SJSA1 (cell line): Measurements from ENCODE around the gene CIDEB. TPM values are rescaled to one million over a fixed set of nuclear protein-coding genes. Genes with fewer than 3 reads are reported as not detected.
A peak's percentile ranks its signal among the peaks of the same experiment; 100 is the strongest.

Experiments used
- DNase-seq, 2 experiments: peaks; one replicate each; pipeline ENCODE4 v3.0.0-alpha.2; 2015 to 2020; ENCODE audit warnings: low spot score in 2 of 2, low read depth in 1 of 2
- H3K27ac ChIP-seq: fragments of 250-450 bp; sonication (Bioruptor Pico); 2 replicates; pipeline ENCODE4 v1.5.1; 2020; ENCODE audit warnings: mild to moderate bottlenecking, moderate library complexity
- H3K27me3 ChIP-seq: fragments of 250-450 bp; sonication (Bioruptor Pico); replicated peaks from 2 replicates; pipeline ENCODE4 v1.5.1; 2020; ENCODE audit warnings: mild to moderate bottlenecking, moderate library complexity
- H3K36me3 ChIP-seq: fragments of 250-450 bp; sonication (Bioruptor Pico); 2 replicates; pipeline ENCODE4 v1.5.1; 2020; ENCODE audit warnings: mild to moderate bottlenecking
- H3K4me1 ChIP-seq: fragments of 250-450 bp; sonication (Bioruptor Pico); replicated peaks from 2 replicates; pipeline ENCODE4 v1.6.1; 2021; ENCODE audit warnings: mild to moderate bottlenecking
- H3K4me3 ChIP-seq: fragments of 250-450 bp; sonication (Bioruptor Pico); 2 replicates; pipeline ENCODE4 v1.5.1; 2020; ENCODE audit warnings: mild to moderate bottlenecking
- H3K9me3 ChIP-seq: fragments of 250-450 bp; sonication (Bioruptor Pico); replicated peaks from 2 replicates; pipeline ENCODE4 v1.5.1; 2020; ENCODE audit warnings: mild to moderate bottlenecking
- total RNA-seq: library from RNA; depleted of rRNA; stranded (reverse); fragments of >200 nt; shearing (Covaris generic); gene quantifications from 2 replicates; pipeline ENCODE4 v1.2.3, GENCODE V29; 2014

The CIDEB gene
- total RNA-seq, 1 experiment from 2014 or later, result not detected

- Histone ChIP-seq H3K36me3 (peaks cover 20% of the 10 kb centered on the region), H3K27ac (no peak overlapping the region), H3K4me3 (no peak overlapping the region), H3K9me3 (no peaks in the 10 kb centered on the region), H3K4me1 (peaks cover 13% of the 10 kb centered on the region), H3K27me3 (no peaks in the 10 kb centered on the region)
- DNase-seq, result no peak
These were observed 5.1 kb upstream of the CIDEB start for GRCh38 chr14:24312736-24313507.

- H3K4me3 ChIP-seq, result no peak overlapping the region
- H3K27me3 ChIP-seq, result no peaks in the 10 kb centered on the region
- H3K4me1 ChIP-seq, result peaks cover 7% of the 10 kb centered on the region
- H3K9me3 ChIP-seq, result no peaks in the 10 kb centered on the region
- DNase-seq, result no peak
- no peak overlapping the region for H3K27ac ChIP-seq
- H3K36me3 ChIP-seq, result peaks cover 20% of the 10 kb centered on the region
These were observed 4.2 kb upstream of the CIDEB start for GRCh38 chr14:24311837-24312615.

DNA sequence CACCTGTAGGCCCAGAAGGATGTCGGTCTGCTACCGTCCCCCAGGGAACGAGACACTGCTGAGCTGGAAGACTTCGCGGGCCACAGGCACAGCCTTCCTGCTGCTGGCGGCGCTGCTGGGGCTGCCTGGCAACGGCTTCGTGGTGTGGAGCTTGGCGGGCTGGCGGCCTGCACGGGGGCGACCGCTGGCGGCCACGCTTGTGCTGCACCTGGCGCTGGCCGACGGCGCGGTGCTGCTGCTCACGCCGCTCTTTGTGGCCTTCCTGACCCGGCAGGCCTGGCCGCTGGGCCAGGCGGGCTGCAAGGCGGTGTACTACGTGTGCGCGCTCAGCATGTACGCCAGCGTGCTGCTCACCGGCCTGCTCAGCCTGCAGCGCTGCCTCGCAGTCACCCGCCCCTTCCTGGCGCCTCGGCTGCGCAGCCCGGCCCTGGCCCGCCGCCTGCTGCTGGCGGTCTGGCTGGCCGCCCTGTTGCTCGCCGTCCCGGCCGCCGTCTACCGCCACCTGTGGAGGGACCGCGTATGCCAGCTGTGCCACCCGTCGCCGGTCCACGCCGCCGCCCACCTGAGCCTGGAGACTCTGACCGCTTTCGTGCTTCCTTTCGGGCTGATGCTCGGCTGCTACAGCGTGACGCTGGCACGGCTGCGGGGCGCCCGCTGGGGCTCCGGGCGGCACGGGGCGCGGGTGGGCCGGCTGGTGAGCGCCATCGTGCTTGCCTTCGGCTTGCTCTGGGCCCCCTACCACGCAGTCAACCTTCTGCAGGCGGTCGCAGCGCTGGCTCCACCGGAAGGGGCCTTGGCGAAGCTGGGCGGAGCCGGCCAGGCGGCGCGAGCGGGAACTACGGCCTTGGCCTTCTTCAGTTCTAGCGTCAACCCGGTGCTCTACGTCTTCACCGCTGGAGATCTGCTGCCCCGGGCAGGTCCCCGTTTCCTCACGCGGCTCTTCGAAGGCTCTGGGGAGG lies 3.1 kb upstream of the CIDEB start, which contains the start of gene LTB4R:
Gene LTB4R, plus strand, starts transcription at position 857 of the 959 bp plus-strand sequence. CDS start 4,150 bp downstream, outside the sequence.
- DNase-seq, result no peak

DNA sequence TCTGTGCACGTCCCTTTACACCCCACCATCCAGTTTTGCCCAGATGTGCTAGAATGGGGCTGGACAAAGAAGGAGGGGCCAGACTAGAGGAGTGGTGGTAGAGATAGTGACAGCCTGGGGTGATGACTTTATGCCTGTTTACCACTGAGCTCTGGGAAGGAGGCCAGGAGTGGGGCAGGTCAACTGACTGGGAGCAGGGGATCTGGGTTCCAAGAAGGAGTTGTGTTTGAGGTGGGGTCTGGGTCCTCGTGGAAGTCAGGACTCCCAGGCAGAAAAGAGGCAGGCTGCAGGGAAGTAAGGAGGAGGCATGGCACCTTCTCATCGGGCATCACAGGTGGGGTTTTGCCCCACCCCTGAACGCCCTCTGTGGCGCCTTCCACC lies 2.5 kb upstream of the CIDEB start:
- no peak overlapping the region for H3K27ac ChIP-seq
- H3K4me1 ChIP-seq, result no peaks in the 10 kb centered on the region
- no peaks in the 10 kb centered on the region for H3K9me3 ChIP-seq
- no peak for DNase-seq
- H3K4me3 ChIP-seq, result no peak overlapping the region
- H3K27me3 ChIP-seq, result no peaks in the 10 kb centered on the region
- H3K36me3 ChIP-seq, result peaks cover 31% of the 10 kb centered on the region

More for the DNA sequence above, 3.1 kb upstream of the CIDEB start, which contains the start of gene LTB4R:
- peaks cover 25% of the 10 kb centered on the region for H3K36me3 ChIP-seq
- H3K27ac ChIP-seq, result no peak within 1 kb of the TSS
- no peak within 1 kb of the TSS for H3K4me3 ChIP-seq
- H3K4me1 ChIP-seq, result no peaks in the 10 kb centered on the region; the same call in 1 of the 2 replicates
- no peaks in the 10 kb centered on the region for H3K27me3 ChIP-seq
- H3K9me3 ChIP-seq, result no peaks in the 10 kb centered on the region

DNA sequence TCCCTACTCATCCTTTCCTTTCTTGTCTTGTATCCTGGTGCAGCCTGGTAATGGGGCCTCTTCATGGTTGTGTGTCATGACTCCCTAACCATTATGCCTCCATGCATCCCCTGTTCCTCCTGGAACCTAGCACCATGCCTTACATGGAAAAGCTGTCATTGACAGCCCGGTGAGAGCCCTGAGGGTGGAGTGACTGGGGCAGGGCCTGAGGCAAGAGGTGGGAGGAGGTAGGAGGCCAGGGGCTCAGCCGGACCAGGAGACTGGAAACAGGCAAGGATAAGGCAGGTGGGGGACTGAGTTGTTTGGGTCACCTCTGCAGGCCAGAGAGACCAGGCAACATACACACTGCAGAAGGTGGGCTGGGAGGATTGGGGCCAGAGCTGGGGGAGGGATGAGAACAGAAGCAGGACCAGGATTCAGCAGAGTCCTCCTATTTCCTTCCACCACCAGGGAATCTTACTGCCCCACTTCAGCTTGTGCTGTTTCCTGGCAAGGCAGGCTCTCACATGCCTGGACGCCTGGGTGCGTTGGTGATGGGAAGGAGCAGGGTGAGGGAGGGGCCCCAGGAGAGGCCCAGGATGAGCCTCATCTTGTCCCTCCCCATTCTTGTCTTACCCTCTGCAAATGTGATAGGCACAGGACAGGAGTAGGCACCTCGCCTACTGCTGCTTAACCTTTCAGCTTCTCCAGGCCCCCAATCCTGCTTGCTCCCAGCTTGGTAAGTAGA lies 1.9 kb upstream of the CIDEB start, which contains the start of gene LTB4R2:
Gene LTB4R2, plus strand, starts transcription at position 603 of the 727 bp plus-strand sequence. CDS start 525 bp downstream, outside the sequence.
- no peak for DNase-seq
- no peak within 1 kb of the TSS for H3K27ac ChIP-seq
- H3K9me3 ChIP-seq, result no peaks in the 10 kb centered on the region
- H3K4me3 ChIP-seq, result no peak within 1 kb of the TSS
- no peaks in the 10 kb centered on the region for H3K27me3 ChIP-seq
- H3K4me1 ChIP-seq, result no peaks in the 10 kb centered on the region
- H3K36me3 ChIP-seq, result peaks cover 36% of the 10 kb centered on the region

DNA sequence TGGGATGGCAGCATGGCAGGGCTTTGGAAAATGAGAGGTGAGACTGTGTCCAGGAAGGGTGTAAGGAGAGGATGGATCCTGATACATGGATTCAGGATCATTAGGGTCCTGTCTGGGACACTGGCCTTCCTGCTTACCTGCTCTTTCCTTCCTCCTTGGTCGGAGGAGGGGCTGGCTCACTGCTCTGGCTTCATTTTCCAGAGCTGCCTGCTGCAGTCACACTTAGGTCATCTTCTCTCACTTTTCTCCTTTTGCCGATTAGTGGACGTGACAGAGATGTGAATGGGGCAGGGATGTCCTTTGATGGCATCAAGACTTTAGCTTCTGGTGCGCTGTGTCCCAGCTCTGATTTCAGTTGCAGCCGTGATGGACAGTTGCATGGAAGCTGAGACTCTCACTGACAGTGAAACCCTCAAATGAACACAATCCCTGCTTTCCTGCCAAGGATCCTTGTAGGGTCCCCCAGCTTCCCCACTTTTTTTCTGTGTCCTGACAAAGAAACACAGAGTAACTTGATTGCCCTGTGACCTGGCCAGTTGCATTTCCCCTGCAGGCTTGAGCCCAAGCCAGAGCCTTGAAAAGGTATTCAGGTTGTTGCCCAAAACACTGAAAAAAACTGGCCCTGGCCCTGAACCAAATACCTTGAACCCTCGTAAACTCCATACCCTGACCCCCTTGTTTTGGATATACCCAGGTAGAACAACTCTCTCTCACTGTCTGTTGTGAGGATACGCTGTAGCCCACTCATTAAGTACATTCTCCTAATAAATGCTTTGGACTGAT lies 756 bp upstream of the CIDEB start:
- H3K9me3 ChIP-seq, result no peaks in the 10 kb centered on the region
- no peaks in the 10 kb centered on the region for H3K4me1 ChIP-seq
- no peaks in the 10 kb centered on the region for H3K27me3 ChIP-seq
- no peak overlapping the region for H3K27ac ChIP-seq
- peaks cover 48% of the 10 kb centered on the region for H3K36me3 ChIP-seq
- H3K4me3 ChIP-seq, result no peak overlapping the region
- DNase-seq, result no peak

GRCh38 chr14:24307156-24307574 lies 612 bp downstream of the CIDEB start:
- no peak for DNase-seq
- Histone ChIP-seq H3K4me1 (no peaks in the 10 kb centered on the region), H3K4me3 (no peak overlapping the region), H3K27ac (no peak overlapping the region), H3K36me3 (peaks cover 61% of the 10 kb centered on the region), H3K27me3 (no peaks in the 10 kb centered on the region), H3K9me3 (no peaks in the 10 kb centered on the region)

DNA sequence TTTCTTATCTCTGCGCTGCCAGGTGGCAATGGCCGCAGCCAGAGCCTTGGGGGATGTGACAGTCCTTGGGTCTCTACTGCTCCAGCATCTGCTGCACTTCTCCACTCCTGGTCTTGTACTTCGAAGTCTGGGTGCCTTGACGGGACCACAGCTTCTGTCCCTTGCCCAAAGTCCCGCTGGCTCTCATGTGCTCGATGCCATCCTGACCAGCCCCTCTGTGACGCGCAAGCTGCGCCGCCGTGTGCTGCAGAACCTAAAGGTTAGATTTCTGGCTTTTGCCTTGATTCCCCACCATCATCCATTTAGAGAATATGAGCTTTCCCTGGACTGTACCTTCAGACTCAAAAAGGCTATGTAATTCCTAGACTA lies 3.8 kb downstream of the CIDEB start:
- Histone ChIP-seq H3K27me3 (no peaks in the 10 kb centered on the region), H3K4me1 (peaks cover 13% of the 10 kb centered on the region), H3K4me3 (no peak overlapping the region), H3K36me3 (peaks cover 64% of the 10 kb centered on the region), H3K9me3 (no peaks in the 10 kb centered on the region), H3K27ac (no peak overlapping the region)
- DNase-seq, result no peak

DNA sequence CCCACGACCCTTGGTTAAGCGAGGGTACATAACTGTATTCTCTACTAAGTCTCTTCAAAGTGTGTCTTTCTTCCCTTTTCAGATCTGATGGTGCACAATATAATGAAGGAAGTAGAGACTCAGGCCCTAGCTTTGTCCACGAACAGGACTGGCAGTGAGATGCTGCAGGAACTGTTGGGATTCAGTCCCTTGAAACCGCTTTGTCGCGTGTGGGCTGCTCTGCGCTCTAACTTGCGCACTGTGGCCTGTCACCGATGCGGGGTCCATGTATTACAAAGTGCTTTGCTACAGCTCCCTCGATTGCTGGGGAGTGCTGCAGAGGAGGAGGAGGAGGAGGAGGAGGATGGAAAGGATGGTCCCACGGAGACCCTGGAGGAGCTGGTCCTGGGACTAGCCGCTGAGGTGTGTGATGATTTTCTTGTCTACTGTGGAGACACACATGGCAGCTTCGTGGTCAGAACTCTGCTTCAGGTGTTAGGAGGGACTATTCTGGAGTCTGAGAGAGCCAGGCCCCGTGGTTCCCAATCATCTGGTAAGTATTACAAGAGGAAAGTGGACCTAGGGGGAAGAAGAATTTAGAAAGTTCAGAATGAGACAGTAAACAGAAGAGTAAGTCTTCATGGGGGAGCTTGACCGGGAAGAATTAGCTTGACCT lies 7.3 kb downstream of the CIDEB start:
- no peaks in the 10 kb centered on the region for H3K27me3 ChIP-seq
- 0 out of 2 replicates have a peak overlapping the region, but pooled peaks have one; percentile 26 for H3K27ac ChIP-seq
- peak overlapping the region; percentile 56 for H3K4me3 ChIP-seq
- DNase-seq, result no peak
- peaks cover 58% of the 10 kb centered on the region for H3K36me3 ChIP-seq
- peaks cover 24% of the 10 kb centered on the region for H3K4me1 ChIP-seq
- no peaks in the 10 kb centered on the region for H3K9me3 ChIP-seq

DNA sequence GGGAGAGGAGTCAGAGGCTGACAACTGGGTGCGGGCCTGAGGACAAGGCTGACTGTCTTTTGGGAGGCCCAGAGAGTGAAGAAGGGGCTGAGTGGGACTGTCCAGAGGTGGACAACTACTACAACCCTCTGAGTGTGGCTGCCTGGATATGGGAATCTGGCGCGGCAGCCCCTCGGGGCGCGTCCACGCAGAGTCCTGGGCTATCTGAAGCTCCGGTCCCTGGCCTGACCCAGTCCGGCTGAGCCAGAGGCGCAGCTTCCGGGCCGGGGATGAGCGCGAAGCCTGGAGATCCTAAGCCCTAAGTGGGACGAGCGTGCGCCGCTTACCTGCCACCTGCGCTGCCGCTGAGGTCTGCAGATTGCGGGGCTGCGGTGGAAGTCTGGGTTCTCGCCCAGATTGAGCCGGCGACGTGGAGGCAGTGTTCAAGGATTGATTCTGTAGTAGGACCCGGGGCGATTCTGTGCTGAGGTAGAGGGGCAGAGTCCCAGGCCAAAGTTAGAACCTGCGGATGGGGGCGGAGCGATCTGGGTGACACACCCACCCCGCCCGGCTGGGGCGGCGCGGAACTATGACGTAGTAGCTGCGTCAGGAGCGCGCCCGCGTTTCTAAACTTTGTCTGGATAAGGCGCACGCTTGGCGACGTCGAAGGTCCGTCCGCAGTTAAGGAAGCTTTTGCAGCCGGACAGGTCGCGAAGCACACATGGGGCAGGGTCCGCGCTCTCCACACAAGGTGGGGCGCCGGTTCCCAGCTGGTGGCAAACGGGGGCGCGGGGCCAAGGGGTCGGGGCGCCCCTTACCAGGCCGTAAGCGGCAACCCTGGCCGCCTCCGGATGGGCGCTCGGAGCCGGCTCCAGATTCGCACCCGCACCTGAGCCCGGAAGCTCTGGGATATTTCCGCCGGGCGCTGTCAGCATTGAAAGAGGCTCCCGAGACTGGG lies 8.3 kb downstream of the CIDEB start, which contains the start of the genes DHRS1 and NOP9:
Gene DHRS1, minus strand, starts transcription at position 526 of the 937 bp plus-strand sequence. CDS start 674 bp downstream, outside the sequence.
Gene NOP9, plus strand, starts transcription at position 596 of the 937 bp plus-strand sequence. Its CDS starts 105 bp downstream, at position 701.
- Histone ChIP-seq H3K27ac (peak within 1 kb of the TSS; percentile 26), H3K27me3 (no peaks in the 10 kb centered on the region), H3K4me1 (peaks cover 24% of the 10 kb centered on the region), H3K9me3 (no peaks in the 10 kb centered on the region), H3K4me3 (peak within 1 kb of the TSS; percentile 56), H3K36me3 (peaks cover 50% of the 10 kb centered on the region)
- peak; percentile 74 to 84 for DNase-seq

- Histone ChIP-seq H3K4me1 (peaks cover 24% of the 10 kb centered on the region), H3K27ac (peak overlapping the region; percentile 26), H3K27me3 (no peaks in the 10 kb centered on the region), H3K36me3 (peaks cover 43% of the 10 kb centered on the region), H3K9me3 (no peaks in the 10 kb centered on the region), H3K4me3 (peak overlapping the region; percentile 56)
- peak; percentile 42 to 80 for DNase-seq
These were observed 8.9 kb downstream of the CIDEB start for GRCh38 chr14:24298892-24299254.
